ENCODE measurements around the gene PSMB1.

DNA sequence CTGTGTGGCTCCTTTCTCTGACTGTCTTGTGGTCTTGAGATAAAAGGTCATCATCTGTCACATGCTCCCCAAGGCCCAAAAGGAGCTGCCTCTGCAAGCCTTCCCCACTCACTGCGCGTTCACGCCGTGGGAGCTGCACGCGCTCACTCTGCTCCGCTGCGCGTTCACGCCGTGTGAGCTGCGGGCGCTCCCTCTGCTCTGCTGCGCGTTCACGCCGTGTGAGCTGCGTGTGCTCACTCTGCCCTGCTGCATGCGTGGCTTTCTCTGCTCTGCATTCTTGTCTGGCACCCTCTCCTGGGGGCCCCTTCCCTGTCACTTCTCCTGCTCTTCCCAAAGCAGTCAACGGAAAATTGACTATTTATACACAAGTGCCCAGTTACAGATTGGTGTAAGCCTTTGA lies 42.5 kb downstream of the PSMB1 start:
- TF ChIP-seq CTCF (IDR thresholded peaks at IDR 0.05) (no peak), EP300 (IDR thresholded peaks at IDR 0.05) (no peak), POLR2A (IDR thresholded peaks at IDR 0.05) (no peak), POLR2AphosphoS5 (IDR thresholded peaks at IDR 0.05) (no peak)
